ENCODE results near the gene CCDC32.

- TF ChIP-seq, protein P1, sequence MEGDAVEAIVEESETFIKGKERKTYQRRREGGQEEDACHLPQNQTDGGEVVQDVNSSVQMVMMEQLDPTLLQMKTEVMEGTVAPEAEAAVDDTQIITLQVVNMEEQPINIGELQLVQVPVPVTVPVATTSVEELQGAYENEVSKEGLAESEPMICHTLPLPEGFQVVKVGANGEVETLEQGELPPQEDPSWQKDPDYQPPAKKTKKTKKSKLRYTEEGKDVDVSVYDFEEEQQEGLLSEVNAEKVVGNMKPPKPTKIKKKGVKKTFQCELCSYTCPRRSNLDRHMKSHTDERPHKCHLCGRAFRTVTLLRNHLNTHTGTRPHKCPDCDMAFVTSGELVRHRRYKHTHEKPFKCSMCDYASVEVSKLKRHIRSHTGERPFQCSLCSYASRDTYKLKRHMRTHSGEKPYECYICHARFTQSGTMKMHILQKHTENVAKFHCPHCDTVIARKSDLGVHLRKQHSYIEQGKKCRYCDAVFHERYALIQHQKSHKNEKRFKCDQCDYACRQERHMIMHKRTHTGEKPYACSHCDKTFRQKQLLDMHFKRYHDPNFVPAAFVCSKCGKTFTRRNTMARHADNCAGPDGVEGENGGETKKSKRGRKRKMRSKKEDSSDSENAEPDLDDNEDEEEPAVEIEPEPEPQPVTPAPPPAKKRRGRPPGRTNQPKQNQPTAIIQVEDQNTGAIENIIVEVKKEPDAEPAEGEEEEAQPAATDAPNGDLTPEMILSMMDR (IDR thresholded peaks at IDR 0.05): no peak
- TF ChIP-seq POLR2A (IDR thresholded peaks at IDR 0.05) (no peak), POLR2AphosphoS5 (IDR thresholded peaks at IDR 0.05) (no peak)
These were observed 26.5 kb upstream of the CCDC32 start for GRCh38 chr15:40591389-40591788.
